Glomerular endothelial cell (primary cell): Measurements from ENCODE around the gene CNOT6. TPM values are rescaled to one million over a fixed set of nuclear protein-coding genes. Genes with fewer than 3 reads are reported as not detected.
A peak's percentile ranks its signal among the peaks of the same experiment; 100 is the strongest.

Experiments used
- DNase-seq: peaks from one replicate; pipeline ENCODE4 v3.0.0-alpha.2; 2011; ENCODE audit warnings: low read depth, low spot score; ENCODE audit errors: extremely low read depth
- total RNA-seq: library from RNA; depleted of rRNA; stranded (reverse); fragments of >200 nt; gene quantifications from 2 replicates; pipeline ENCODE4 v1.2.3, GENCODE V29; 2015

CNOT6 gene
- total RNA-seq, 1 donor from 2014 or later: 20.1 TPM

DNA sequence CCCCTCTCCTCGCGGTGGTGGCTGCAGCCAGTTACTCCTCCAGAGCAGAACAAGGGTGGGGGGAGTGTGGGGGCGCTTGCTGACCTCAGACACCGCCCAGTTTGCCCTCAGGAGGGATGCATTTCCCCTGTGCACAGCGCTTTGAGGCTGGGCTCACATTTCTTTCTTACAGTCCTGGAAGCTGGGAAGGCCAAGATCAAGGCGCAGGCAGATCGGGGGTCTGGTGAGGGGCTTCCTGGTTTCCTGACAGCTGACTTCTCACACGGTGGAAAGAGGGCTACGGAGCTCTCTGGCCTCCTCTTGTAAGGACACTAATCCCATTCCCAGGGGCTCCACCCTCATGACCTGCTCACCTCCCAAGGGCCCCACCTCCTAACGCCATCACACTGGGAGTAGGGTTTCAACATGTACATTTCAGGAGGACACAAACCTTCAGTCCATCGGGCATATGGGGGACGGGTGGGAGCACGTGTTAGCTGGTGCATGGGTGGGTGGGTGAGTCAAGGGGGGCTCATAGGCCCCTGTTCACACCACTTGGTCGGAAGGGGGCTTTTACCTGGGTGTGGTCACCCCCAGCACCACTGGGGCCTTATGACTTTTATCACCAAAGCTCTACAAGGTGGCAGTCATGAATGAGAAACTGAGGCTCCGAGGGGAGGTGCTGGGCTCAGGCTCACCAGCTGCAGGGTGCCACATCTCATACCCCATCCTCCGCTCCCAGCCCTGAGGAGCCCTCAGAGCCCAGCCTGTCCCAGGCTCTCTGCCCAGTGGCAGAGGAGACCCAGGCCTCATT, 104.8 kb downstream of the CNOT6 start:
- DNase-seq: no peak

DNA sequence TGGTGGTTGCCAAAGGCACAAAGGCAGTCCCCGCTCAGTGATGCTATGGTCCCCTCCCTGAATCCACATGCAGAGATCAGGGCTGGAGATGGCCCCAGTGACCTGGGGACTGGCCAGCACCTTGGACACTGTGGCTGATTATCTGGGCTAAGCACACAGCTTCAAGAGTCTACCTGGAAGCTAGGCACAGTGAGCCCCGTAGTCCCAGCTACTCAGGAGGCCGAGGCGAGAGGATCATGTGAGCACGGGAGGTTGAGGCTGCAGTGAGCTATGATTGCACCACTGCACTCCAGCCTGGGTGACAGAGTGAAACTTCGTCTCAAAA, 105.4 kb downstream of the CNOT6 start:
- DNase-seq: no peak

DNA sequence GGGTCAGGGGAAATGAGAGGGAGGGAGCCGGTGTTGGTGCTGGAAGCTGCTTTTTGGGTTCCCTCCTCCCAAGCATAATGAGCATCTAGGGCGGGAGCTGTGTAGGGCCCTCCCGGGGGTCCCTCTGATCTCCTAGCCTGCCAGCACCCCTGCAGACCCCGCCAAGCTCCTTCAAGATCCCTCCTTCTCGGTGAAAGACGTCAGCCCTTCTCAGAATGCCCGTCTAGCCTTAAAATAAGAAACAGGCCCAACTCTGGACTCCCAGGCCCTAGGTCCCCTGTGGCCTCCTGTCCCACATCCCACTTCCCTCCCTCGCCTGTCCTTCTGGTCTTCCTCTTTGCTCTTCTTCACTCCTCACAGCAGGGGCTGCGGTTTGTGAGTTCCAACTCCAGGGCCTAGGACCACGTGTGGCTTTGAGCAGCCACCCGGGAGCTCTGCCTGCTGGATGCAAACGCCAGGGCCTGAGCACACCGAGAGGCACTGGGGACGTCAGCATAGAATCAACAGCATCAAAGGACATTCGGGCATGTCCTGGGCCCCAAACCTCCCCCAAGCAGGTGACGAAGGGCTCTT, 105.9 kb downstream of the CNOT6 start:
- no peak for DNase-seq

DNA sequence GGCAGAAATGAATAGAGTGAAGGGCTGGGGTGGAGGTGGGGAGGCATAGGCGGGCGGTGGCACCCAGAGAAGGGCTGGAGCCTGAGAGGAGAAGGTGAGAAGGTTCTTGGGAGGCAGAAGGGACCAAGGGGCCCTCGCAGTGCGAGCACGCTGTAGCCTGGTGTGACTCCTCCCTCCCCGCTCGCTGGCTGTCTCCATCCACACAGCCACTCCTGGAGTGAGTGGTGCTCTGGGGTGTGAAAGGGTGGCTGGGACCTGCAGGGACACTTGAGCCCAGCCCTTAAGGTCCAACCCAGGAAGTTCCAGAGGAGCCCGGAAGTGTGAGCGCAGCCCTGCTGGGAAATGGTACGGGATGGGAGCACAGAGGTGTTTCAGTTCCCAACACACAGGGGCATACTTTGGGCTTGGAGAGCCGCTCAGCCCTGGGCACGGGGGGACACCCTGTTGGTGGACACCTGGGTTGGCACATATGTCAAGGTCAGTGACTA, 106.4 kb downstream of the CNOT6 start:
- DNase-seq: no peak

DNA sequence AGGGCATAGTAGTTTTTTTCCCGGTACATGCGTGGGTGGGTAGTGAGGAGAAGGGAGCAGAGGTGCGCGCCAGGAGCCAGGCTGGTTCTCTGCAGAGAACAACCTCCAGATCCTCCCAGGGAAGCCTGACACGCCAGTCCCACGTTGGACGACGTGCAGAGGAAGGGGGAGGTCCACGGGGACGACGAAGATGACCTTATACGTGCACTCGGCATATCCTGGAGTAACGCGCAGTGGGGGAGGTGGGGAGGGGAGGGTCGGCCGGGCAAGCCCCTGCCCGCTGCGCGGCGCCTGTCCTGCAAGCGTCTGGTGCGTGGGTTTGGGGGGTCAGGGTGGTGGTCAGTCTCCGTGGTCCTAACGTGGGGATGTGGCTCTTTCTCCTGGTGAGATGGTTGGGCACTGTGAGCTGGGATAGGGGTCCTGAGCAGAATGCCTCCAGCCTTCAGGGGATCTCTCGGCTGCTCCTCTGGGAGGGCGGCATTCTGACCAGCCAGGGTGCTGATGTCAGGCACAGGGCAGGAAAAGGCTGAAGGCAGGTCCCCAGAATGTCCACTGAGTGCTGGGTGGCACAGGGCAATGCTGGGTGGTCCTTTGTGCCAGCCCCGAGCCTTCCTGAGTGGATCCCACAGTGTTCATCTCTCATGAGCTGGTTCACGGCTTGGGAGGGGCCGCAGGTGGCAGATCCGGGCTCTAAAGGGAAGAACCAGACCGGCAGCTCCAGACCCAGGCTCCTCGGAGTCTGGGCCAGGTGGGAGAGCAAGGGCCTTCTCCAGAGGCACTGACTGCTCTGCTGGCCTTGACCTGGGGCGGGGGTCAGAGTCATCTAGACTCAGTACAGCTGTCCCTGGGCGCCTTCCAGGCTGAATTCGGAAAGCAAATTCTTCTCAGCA, 107.7 kb downstream of the CNOT6 start:
- no peak for DNase-seq

DNA sequence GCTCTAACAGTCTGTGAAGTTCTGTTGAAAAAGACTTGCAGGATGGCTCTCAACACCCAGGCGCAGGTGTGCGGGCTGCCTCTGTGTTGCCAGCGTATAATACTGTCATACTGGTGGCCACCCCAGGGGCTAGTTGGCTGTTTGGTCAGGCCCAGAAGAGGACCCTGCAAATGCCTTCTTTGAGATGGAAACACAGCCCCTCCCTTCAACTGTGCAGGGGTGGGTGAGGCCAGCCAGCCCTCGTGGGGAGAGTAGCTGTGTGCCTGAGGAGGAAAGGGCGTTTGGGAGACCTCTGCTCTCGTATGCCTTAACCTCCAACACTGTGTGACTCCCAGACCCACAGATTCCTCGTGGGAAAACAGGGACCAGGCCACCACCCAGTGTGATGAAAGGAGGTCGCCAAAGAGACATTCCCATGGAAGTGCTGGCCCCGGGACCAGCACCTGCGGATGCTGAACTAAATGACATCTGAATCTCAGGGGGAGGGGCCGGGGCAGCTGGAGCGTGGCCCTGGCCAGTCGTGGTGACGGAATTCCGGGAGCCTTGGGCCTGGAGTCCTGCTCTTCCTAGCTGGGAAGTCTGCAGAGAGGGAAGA, 108.4 kb downstream of the CNOT6 start:
- DNase-seq: no peak

DNA sequence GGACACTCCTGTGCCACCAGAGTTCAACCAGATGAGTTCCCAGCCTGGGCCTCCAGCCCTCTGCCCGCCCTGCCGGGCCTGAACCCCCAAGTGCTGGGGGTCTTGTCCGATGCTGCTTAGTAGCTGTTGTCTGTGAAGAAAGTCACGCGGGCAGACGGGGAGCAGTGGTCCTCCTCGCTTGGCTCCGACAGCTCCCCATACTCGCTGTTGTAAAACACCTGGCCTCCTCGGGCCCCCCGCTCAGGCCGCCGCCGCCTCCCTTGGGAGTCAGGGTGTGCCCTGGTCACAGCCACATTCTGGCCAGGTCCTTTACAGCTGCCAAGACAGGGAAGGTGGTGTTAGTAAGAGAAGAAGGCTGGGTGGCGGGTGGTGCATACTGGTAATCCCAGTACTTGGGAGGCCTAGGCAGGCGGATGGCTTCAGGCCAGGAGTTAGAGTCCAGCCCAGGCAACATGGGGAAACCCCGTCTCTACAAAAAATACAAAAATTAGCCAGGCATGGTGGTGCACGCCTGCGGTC, 109.0 kb downstream of the CNOT6 start:
- DNase-seq: no peak

DNA sequence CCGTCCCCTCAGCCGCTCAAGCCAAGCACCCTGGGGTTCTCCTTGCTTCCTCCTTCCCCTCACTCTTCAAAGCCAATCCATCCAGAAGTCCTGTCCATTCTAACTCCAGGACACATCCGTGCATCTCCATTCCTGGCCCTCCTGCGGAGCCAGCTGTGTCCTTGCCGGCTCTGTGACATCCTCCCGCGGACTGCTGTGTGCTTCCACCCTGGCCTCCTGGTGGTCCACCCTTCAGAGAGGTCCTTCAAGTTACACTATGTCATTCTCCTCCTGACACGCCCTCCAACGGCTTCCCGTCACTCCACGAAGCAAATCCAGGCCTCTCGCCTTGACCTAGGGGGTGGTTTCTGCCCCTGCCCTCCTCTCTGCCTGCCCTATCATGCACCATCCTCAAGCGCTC, 110.1 kb downstream of the CNOT6 start:
- no peak for DNase-seq

DNA sequence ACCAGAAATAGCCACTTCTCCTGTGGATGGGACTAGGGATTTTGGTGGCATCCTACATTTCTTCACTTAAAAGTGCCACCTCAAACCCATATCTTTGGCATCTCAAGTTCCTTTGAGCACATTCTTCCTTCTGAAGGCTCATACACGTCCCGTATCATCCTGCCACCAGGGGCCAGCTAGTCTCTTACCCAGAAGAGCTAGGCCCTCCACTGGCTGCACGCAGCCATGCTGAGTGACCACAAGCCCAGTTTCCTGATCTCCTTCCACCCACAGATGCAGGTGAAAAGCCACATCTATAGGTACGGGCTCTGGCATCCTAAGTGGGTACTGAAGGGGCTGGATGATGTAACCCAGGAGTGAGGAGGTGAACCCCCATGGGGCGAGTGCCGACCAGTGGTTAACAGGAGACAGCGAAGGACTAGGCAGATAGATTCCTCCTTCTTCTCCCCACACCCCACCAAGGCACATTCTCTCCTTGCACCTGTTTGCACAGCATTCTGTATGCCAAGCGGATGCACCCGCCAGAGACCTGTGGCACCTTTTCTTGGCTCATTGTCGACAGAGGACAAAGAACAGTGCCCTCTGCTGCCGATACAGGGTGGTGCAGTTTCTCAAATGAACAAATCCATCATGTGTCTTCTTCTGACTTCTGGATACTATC, 111.5 kb downstream of the CNOT6 start:
- DNase-seq: peak; percentile 31

DNA sequence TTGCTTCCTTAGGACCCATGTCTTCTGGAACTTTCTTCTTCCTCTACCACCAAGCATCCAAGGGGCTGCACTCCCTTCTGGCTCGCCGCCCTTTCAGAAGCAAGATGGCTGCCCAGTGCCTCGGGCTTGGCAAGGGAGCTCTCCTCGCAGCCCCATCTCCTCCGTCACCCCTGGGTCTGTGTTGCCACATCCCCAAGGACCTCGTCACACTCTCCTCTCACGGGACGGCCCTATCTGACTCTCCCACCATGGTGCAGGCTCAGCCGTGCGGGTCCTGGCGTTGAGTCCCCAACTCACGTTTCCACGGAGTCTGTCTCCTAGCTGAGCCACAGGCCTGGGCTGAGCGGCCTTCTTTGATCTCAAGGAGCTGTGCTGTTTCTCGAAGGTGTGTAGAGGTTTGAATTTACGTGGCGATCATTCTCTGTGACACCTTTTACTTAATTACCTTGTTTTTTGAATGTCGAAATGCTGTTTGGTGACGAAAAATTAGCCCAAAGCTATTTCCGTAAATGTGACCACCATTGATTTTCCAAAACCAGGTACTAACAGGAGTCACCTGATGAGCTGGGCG, 112.1 kb downstream of the CNOT6 start:
- DNase-seq: no peak

DNA sequence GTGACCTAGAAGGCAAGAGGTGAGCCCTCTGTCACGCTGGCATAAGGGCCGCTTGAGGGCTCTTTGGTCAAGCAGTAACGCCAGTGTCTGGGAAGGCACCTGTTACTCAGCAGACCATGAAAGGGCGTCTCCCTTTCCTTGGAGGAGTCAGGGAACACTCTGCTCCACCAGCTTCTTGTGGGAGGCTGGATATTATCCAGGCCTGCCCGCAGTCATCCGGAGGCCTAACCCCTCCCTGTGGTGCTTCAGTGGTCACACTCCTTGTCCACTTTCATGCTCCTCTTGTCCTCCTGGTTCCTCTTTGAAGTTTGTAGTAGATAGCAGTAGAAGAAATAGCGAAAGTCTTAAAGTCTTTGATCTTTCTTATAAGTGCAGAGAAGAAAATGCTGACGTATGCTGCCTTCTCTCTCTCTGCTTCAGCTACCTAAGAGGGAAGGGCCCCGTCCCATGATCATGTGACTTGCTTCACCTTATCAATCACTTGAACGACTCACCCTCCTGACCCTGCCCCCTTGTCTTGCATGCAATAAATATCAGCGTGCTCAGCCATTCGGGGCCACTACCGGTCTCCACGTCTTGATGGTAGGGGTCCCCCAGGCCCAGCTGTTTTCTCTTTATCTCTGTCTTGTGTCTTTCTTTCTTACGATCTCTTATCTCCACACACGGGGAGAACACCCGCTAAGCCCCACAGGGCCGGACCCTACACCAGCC, 113.8 kb downstream of the CNOT6 start:
- no peak for DNase-seq

DNA sequence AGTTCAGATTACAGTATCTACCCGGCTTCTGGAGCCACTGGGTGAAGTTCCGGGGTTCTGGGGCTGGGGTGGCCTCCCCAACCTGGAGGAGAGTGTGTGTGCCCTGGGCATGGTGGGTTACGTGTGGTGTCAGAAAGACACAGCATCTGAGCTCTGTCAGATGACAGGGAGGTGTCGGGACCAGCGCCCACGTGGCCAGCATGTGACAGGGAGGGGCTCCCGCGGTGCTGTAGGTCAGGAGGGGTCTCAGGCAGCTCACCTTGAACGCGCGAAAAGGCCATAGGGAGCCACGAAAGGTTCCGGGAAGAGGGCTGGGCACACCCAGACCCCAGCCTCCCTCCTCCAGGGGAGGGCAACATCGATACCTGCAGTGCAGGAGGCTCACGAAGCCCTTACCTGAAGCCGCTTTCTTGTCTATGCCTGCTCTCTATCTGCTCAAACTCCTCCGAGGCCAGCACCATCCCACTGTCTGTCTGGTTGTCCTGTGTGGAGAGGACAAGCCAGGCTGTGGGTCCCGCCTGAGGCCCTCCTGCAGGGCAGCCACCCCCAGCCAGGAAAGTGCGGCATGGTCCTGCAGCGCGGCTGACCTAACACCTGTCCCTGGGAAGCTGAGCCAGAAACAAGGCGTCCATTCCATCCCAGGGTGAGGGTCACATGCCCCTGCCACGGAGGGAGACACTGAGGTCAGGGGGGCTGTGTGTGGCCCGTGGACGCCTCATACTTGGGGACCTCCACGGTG, 114.6 kb downstream of the CNOT6 start:
- DNase-seq: no peak

DNA sequence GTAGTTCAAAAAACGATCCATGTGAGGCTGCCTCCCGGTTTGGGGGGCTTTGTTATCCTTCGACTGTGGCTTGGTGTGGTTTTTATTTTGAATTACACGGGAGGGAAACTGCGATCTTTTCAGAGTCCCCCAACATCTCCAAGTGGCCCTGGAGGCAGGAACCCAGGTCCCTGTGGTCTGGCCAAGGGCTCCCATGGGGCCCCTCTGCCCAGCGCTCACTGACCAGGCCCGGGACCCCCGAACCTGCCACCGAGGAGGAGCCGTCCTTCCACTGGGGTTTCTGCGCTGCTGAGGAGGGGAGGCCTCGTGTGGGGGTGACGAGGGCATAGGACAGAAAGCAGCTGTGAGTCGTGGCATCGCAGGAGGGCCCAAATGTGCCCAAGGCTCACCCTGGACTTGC, 115.2 kb downstream of the CNOT6 start:
- DNase-seq: no peak

DNA sequence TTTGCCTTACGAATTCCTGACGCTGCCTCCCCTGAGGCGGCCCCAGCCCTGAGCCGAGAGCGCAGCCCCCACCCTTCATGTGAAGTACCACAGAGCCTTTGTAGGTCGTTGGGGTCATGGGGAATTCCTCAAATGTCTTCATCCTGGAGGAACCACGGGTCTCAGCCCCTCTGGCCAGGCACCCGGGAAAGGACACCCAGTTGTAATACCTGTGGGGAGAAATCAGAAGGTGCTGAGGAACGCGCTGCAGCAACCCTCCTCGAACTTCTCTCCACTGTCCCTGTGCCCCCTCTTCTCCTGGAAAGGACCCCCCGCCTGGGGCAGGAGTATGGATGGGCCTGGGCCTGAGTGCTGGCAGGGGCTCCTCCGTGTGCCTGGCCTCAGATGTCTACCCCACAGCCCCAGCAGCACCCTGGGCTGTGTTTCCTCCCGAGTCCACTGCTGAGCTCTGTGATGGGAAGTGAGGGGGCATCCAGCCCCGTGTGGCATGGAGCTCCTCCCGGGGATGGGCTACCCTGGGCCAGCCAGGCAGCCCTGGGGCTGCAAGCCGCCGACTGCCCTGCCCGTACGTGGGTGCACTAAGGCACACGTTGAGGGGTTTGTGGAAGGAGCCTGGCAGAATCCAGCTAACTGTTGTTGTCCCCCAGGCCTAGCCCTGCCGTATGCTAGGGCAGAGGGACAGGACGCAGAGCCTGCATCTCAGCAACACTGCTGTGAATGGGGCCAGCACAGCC, 115.8 kb downstream of the CNOT6 start:
- no peak for DNase-seq

DNA sequence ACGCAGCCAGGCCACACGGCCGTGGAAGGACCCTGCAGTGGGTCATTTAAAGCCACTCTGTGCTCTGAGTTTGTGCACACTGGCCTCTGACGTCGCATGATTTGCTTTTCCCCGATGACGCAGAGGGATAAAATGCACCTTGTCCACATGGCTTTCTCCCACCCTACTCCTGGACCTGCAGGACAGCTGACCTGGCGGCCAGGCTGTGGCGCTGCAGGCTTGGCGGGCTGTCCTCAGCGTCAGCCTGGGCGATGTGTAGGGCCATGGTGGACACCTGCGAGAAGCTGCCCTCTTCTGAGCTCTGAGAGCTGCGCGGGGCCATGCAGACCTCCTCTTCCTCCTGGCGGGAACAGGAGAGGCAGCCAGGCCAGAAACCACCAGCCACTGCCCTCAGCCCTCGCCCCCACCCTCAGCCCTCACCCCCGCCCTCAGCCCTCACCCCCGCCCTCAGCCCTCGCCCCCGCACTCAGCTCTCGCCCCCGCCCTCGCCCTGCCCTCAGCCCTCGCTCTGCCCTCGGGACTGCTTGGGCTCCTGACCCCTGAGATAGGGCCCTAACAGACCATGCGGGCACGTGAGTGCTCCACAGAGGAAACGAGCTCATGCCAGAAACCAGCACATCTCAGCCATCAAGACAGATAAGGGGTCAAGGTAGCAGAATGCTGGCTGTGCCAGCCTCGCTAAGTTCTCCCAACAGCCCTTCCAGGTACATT, 117.1 kb downstream of the CNOT6 start:
- no peak for DNase-seq

DNA sequence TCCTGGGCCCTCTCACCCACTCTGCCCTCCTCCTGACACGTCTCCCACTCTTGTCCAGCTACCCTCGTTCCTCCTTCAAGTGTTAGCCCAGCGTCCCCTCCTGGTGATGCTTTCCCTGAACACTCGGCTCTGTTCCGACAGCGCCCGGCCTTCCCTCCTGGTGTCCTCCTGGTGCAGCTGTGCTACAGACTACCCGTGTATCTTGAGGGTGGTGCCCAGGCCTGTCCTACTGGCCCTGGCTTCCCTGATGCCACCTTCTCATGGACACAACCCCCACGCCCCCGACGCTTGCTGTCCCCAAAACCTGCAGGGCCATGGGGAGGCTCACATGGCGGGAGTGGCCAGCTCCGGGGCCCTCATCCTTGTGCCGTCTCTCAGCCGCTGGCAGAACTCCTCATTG, 118.5 kb downstream of the CNOT6 start:
- DNase-seq: no peak

DNA sequence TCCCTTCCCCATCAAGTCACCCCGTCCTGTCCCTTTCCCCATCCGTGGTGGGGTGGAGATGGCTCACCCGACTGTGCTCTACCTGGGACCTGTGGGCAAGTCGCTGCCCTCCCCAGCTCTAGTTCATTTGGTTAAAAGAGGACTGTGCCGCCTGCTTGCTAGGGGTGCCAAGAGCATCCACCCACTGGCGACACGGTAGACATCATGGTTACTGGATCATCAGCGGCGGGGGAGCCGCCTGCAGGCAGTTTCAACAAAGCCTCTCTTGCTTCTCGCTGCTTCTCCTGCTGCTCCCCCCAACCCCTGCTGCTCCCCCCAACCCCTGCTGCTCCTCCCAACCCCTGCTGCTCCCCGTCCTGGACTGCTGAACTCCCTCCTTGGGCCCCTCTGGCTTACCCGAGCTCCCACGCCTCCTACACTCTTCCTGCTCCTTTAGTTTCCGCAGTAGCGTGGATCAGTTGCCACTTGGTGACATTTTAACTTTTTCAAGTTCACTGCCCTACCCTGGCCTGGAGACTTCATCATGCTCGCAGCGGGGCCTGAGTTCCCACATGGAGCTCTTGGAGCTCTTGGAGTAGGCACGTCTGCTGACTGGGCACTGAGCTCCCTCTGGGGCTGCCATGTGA, 119.1 kb downstream of the CNOT6 start:
- DNase-seq: no peak
